IPS-NIHi7 (cell line): ENCODE results near the gene IL31RA.
"Not testable (repeated sequence)": the region's sequence is repeated elsewhere in the genome, so short reads cannot be mapped to it uniquely, and the experiment has no call there.

Experiments
- DNase-seq: peaks from one replicate; pipeline ENCODE4 v3.0.0; 2012; ENCODE audit warnings: mixed read lengths; ENCODE audit errors: extremely low spot score

IL31RA gene

GRCh38 chr5:55850839-55851674 is at the start of gene IL31RA:
IL31RA (plus strand) TSS chr5:55851357; CDS start chr5:55851571, 214 bp downstream.
- no peak for DNase-seq

- not testable (repeated sequence) for DNase-seq
Measured at GRCh38 chr5:55808814-55809213, 42.3 kb upstream of the IL31RA start.

GRCh38 chr5:55815939-55816338 is 35.2 kb upstream of the IL31RA start:
- not testable (repeated sequence) for DNase-seq

GRCh38 chr5:55816342-55816741 is 34.8 kb upstream of the IL31RA start:
- DNase-seq: no peak

GRCh38 chr5:55817030-55817429 is 34.1 kb upstream of the IL31RA start:
- no peak for DNase-seq

GRCh38 chr5:55820488-55820887 is 30.7 kb upstream of the IL31RA start:
- no peak for DNase-seq

GRCh38 chr5:55821731-55822512 is 29.2 kb upstream of the IL31RA start:
- DNase-seq: peak; percentile 76

GRCh38 chr5:55823151-55823796 is 27.9 kb upstream of the IL31RA start:
- no peak for DNase-seq

GRCh38 chr5:55829956-55830355 is 21.2 kb upstream of the IL31RA start:
- no peak for DNase-seq

- DNase-seq: no peak
Measured at GRCh38 chr5:55832446-55832845, 18.7 kb upstream of the IL31RA start.

- no peak for DNase-seq
Measured at GRCh38 chr5:55836191-55836590, 15.0 kb upstream of the IL31RA start.

- no peak for DNase-seq
Measured at GRCh38 chr5:55841976-55842375, 9.2 kb upstream of the IL31RA start.

GRCh38 chr5:55847837-55848236 is 3.3 kb upstream of the IL31RA start:
- DNase-seq: no peak

GRCh38 chr5:55848783-55849182 is 2.4 kb upstream of the IL31RA start:
- DNase-seq: no peak

- no peak for DNase-seq
Measured at GRCh38 chr5:55851675-55851979, 470 bp downstream of the IL31RA start.

- DNase-seq: no peak
Measured at GRCh38 chr5:55852503-55852902, 1.3 kb downstream of the IL31RA start.

GRCh38 chr5:55853041-55853670 is 2.0 kb downstream of the IL31RA start:
- no peak for DNase-seq

- no peak for DNase-seq
Measured at GRCh38 chr5:55853818-55854217, 2.7 kb downstream of the IL31RA start.

GRCh38 chr5:55855509-55855908 is 4.4 kb downstream of the IL31RA start:
- DNase-seq: peak; percentile 35

- no peak for DNase-seq
Measured at GRCh38 chr5:55856516-55857246, 5.5 kb downstream of the IL31RA start.

GRCh38 chr5:55857247-55857640 is 6.1 kb downstream of the IL31RA start:
- DNase-seq: no peak
